HG02938 (cell line): ENCODE measurements around the gene CSN3.
"Not testable (repeated sequence)": the region's sequence is repeated elsewhere in the genome, so short reads cannot be mapped to it uniquely, and the experiment has no call there.

Experiments
- ATAC-seq: cut with Tn5 transposase; IDR thresholded peaks from one replicate; pipeline ENCODE4 v1.9.1; 2021; ENCODE audit warnings: mild to moderate bottlenecking, moderate library complexity; ENCODE audit not compliant: unreplicated experiment

The CSN3 gene, protein sequence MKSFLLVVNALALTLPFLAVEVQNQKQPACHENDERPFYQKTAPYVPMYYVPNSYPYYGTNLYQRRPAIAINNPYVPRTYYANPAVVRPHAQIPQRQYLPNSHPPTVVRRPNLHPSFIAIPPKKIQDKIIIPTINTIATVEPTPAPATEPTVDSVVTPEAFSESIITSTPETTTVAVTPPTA

DNA sequence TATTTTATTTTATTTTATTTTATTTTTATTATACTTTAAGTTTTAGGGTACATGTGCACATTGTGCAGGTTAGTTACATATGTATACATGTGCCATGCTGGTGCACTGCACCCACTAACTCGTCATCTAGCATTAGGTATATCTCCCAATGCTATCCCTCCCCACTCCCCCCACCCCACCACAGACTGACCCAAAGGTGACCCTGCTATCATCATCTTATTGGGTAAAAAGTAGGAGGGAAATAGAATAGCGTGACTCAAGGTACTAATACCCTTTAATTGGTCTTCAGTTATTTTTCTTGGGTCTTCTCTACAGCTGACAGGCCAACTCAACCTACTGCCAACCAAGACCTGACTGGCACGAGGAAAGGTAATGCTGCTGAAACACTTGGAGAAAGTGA is at the start of gene CSN3:
Gene CSN3 (plus strand): TSS at position 301 of the 400 bp plus-strand sequence. CDS start 2,223 bp downstream, outside the sequence.
- not testable (repeated sequence) for ATAC-seq

- no peak for ATAC-seq
These were observed 49.5 kb upstream of the CSN3 start for GRCh38 chr4:70192895-70193294.

DNA sequence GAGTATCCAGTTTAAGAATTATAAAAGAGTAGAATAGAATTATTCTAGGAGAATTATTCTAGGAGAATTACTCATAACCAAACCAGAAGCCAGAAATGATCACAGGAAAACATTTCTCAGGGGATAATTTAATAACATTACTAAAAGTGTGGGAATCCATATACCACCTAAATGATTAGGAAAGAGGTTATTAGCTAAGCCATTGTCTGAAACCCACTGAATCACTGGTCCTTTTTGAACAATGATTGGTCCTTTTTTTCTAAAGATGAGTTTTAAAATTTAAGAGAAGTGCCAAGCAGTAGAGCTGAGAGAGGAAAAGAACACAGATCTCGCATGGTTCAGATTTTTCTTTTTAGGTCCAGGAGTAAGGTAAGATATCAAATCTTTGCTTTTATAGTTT is 47.0 kb upstream of the CSN3 start, which contains the start of gene ODAM:
Gene ODAM (plus strand): TSS at position 301 of the 400 bp plus-strand sequence. CDS start 819 bp downstream, outside the sequence.
- ATAC-seq, result no peak

DNA sequence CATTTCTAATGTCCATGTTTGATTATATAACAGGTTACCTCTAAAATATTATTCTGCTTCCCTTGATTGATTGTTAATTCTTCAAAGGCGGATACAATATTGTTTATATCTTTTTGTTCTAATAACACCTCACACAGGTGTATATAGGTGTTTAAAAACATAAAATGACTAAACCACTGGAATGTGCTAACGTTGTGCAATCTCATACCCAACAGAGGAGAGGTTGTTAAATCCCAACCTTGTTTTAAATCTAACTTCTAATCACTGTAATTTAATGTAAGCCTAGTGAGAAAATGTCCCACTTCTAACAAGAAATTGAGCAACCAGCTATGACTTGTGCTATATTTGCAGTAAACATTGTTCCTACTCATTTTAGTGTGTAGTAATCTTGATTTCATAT is 45.5 kb upstream of the CSN3 start:
- no peak for ATAC-seq

GRCh38 chr4:70197842-70198241 is 44.6 kb upstream of the CSN3 start:
- no peak for ATAC-seq

- no peak for ATAC-seq
These were observed 38.8 kb upstream of the CSN3 start for GRCh38 chr4:70203601-70204000.

DNA sequence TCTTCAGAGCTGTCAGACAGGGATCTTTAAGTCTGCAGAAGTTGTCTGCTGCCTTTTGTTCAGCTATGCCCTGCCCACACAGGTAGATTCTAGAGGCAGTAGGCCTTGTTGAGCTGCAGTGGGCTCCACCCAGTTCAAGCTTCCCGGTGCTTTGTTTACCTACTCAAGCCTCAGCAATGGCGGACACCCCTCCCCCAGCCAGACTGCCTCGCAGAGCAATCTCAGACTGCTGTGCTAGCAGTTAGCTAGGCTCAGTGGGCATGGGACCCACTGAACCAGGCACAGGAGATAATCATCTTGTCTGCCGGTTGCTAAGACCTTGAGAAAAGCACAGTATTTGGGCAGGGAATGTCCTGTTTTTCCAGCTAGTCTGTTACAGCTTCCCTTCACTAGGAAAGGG is 29.6 kb upstream of the CSN3 start:
- ATAC-seq, result not testable (repeated sequence)

- ATAC-seq, result not testable (repeated sequence)
These were observed 26.3 kb upstream of the CSN3 start for GRCh38 chr4:70216109-70216508.

DNA sequence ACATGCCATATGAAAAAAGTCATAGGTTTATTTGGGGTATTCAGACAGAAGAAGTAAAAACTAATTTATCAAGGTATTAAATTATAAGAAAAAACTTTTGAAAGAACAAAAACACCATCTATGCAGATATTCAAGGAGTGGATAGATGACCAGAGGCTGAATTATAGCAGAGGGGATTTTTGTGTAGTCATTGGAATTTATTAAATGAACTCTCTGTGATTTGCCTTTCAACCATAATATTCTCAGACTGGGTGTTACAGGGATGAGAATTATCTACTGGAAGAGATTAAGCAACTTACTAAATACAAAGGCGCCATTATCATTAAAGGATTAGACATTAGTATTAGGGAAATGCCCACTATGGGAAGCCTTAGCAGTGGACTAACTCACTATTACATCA is 25.8 kb upstream of the CSN3 start:
- not testable (repeated sequence) for ATAC-seq

DNA sequence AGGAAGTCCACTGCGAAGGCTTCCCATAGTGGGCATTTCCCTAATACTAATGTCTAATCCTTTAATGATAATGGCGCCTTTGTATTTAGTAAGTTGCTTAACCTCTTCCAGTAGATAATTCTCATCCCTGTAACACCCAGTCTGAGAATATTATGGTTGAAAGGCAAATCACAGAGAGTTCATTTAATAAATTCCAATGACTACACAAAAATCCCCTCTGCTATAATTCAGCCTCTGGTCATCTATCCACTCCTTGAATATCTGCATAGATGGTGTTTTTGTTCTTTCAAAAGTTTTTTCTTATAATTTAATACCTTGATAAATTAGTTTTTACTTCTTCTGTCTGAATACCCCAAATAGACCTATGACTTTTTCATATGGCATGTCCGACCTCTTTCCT is 21.0 kb upstream of the CSN3 start:
- not testable (repeated sequence) for ATAC-seq

DNA sequence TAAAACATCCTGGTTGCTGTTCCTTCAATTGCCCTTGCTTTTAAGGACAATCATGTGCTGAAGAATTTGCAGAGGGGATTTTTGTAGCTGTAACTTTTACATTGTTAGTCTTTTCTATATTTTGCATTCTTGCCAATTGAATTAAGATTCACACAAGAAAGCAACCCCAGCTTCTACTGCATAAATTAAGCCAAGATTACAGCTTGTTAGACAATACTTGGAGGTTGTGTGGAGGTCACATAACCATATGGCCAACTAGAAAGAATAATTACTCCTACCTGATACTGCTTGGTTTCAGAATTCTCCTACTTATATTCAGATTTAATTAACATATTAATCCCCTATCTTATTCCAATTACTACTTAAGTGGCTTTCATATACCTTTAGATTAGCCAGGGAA is 20.6 kb upstream of the CSN3 start:
- not testable (repeated sequence) for ATAC-seq

DNA sequence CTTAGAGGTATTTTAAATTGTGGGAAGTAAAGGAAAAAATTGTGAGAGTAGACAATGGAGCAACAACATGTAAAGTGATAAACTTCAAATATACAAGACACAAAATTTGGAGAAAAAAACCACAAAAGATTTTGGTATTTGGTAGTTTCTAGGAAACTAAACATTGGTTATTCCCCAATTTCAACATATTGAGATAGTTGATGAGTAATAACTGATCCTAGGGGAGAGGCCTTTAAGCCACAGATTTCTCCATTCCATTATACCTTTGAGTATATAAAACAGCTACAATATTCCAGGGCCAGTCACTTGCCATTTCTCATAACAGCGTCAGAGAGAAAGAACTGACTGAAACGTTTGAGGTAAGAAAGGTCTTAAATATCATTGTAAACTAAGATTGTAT is 16.6 kb upstream of the CSN3 start, which contains the start of gene FDCSP:
Gene FDCSP (plus strand): TSS at position 301 of the 400 bp plus-strand sequence. CDS start 5,071 bp downstream, outside the sequence.
- ATAC-seq, result no peak

DNA sequence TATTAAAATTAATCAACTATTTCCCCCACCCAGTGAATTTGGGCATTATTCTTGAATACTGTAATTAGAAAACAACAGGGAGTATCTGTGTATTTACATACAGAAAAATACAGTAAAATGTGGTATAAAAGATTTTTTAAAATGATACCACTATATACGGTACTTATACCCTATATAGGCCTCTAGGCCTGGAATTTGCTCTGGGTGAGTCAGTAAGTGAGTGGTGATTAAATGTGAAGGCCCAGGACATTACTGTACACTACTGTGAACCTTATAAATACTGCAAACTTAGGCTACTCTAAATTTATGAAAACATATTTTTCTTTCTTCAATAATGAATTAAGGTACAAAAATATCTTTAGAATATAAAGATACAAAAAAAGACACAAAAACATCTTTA is 6.3 kb upstream of the CSN3 start:
- ATAC-seq, result no peak

- no peak for ATAC-seq
These were observed 3.1 kb upstream of the CSN3 start for GRCh38 chr4:70239131-70239883.

GRCh38 chr4:70239884-70240591 is 2.4 kb upstream of the CSN3 start:
- ATAC-seq, result no peak

DNA sequence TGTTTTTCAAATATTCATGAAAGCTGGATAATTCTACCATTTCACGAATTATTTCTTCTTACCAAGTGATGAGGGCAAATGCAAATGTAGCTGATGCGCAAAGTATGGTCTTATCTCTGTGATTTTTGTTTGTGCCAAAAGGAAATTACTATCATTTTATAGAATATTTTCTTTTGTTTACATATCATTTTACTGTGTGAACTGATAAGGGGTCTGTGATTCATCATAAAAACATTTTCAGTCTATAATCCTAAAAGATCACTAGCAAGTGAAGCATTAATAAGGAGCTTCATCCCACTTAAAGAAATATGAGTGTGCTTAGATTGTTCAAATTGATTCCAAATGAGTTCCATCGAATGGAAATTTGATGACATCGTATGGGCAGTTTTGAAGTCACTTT is 694 bp downstream of the CSN3 start:
- no peak for ATAC-seq

DNA sequence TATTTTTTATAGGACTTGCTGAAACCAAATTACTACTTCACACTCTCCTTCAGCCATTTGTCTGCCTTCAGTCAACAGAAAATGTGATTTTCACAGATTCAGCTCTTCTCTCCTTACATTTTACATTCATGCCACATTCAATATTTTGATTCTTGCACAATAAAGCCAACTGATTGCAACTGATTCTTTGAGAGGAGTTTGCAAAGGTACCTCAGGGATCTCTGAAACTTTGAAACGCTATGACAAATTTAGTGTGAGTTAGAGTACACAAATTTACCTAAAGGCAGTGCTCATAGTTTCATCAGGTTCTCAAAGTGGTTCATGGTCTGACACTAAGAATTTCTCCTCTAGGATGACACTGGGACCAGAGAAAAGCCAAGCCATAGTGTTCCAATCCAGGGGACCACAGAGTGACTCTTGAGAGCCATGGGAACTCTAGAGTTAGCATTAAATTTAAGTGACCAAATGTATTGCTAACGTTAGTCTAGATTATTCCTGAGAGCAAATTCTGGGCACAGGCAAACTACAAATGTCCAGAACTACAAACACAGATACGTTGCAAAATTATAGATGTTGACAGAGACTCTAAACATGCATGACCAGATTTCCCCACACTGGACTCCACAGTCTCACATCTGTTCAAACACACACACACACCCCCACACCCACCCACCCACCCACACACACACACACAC is 9.0 kb downstream of the CSN3 start:
- ATAC-seq, result no peak

DNA sequence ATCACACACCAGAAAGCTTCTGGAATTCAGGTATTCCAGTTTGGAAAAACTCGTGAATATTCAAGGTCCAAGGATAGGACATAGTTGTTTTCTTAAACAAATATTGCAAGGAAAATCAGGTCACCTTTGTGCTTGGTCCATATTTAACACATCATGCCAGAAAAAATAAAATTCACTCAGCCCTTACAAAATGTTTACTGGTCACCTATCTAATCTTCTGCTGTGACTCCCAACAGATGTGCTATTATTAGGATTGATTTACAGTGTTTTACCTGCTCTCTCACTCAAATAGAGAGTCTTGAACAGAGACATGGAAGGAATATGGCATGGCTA is 9.5 kb downstream of the CSN3 start:
- ATAC-seq, result no peak

- no peak for ATAC-seq
These were observed 27.3 kb downstream of the CSN3 start for GRCh38 chr4:70269674-70270073.

DNA sequence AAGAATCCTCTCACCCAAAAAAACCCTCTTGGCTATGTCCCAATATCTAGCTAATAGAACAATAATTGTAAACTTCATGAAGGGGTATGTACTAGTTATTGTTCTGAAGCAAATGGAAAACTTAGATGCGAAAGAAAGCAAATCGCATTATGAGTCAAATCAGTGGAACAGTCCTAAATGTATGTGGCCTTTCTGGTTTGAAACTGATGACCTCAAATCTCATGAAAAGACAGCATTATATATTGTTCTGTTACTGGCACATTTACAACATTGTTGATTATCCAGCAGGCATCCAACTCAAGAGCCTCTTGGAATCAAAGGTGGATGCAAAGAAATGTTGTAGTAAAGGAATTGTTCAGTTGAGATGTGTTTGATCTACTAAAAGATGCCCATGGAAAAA is 34.7 kb downstream of the CSN3 start:
- no peak for ATAC-seq

DNA sequence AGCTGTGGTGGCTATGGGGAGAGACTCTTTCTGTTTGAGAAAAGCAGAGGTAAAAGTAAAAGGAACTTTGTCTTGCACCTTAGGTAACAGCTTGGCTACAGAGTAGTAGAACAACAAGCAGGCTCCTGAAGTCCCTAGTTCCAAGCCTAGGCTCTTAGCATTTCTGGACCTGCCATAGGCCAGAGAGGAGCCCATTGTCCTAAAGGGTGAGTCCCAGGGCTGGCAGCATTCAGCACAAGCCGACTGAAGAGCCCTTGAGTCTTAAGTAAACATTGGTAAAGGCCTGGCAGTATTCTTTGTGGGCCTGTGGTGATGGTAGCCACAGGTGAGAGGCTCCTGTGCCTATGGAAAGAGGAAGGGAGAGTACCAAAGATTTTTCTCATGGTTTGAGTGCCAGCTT is 38.2 kb downstream of the CSN3 start:
- ATAC-seq, result no peak
